GM15510 (cell line): ENCODE results near the gene E2F6.

Source experiments
- POLR2A ChIP-seq: IDR thresholded peaks from 3 replicates; pipeline ENCODE4 v1.6.1; 2011; ENCODE audit warnings: borderline replicate concordance; ENCODE audit not compliant: insufficient read length; ENCODE audit errors: extremely low read depth

E2F6 gene

GRCh38 chr2:11480406-11480805, 14.4 kb upstream of the E2F6 start:
- no peak for TF ChIP-seq POLR2A

DNA sequence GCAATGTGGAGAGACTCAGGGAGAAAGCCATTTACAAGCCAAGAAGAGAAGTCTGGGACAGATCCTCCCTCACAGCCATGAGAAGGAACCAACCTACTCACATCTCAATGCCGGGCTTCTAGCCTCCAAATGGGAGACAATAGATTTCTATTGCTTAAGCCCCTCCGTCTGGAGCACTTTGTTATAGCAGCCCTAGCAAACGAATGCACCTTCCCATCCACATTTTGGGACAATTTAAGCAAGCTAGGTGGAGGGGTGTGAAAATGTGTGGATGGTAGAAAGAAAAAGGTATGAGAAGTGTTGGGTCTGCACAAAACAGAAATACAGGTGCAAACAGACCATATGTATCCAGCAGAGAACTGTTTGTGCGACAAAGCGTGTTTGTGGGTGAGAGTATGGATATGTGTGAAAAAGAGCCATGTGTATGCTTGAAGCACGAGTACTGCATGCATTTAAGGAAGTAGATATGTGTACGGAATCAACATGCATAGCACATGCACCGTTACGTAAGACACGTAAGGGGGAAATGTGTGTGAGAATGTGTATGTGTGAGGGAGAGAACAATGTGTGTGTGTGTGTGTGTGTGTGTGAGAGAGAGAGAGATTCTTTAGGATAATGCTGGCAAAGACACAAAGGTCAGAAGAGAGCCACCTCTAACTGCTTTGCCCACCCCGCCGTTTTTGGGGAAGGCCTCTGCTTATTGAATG, 13.1 kb upstream of the E2F6 start:
- TF ChIP-seq POLR2A, result no peak

DNA sequence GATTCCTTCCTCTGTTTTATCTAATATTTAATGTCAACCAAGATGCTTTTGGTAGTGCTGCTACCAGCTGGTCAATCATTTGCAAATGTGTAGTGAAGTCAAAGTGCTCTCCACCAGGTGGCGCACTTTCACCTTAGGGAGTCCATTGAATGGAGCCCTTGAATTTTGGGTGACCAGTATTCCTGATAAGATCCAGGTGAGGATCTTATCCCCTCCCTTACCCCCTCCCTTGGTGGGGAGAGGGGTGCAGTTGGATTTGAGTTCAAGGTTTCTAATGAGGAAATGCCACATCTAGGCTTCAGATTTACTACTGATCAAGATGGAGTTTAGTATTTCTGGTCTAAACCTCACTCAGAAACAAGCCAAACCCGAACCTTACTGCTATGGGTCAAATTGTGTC, 12.0 kb upstream of the E2F6 start:
- TF ChIP-seq POLR2A, result no peak

- no peak for TF ChIP-seq POLR2A
Measured at GRCh38 chr2:11473659-11474433, 7.9 kb upstream of the E2F6 start.

GRCh38 chr2:11467749-11468148, 1.8 kb upstream of the E2F6 start:
- TF ChIP-seq POLR2A, result no peak

DNA sequence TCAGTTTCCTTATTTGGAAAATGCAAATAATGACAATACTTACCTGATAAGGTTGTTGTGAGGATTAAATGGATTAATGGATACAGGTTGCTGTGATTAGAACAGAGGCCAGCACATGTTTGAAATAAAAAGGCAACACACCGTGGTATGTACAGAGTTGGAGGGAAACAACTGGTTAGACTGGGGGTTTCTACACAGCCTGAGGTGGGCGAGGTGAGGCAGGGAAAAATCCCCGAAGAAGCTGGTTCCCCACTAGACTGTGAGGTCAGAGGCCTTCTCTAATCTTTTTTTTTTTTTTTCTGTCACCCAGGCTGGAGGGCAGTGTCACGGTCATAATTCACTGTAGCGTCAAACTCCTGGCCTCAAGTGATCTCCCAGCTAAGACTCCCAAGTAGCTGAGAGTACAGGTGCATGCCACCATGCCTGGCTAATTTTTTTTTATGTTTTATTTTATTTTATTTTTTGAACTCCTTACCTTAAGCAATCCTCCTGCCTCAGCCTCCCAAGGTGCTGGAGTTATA, 1.2 kb upstream of the E2F6 start:
- TF ChIP-seq POLR2A, result no peak

GRCh38 chr2:11466307-11467128, 557 bp upstream of the E2F6 start:
- no peak for TF ChIP-seq POLR2A

- no peak for TF ChIP-seq POLR2A
Measured at GRCh38 chr2:11465110-11465484, 864 bp downstream of the E2F6 start.

DNA sequence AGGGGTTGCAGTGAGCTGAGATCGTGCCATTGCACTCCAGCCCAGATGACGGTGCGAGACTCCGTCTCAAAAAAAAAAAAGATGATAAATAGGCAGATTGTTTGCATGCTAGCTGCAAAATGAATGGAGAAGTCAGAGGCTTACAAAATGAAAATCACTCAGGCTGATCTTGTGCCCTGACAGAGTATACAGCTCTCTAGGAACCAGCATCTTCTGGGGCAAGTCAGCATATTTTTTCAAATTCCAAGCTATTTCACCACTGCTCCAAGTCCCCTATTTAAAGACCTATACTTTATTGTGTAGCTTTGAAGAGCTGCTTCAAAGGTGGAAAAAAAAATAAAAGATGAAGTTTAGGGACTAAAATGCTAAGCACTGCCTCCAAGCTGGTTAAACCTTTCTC, 6.1 kb downstream of the E2F6 start:
- TF ChIP-seq POLR2A, result no peak

- TF ChIP-seq POLR2A, result no peak
Measured at GRCh38 chr2:11458753-11459152, 7.2 kb downstream of the E2F6 start.

DNA sequence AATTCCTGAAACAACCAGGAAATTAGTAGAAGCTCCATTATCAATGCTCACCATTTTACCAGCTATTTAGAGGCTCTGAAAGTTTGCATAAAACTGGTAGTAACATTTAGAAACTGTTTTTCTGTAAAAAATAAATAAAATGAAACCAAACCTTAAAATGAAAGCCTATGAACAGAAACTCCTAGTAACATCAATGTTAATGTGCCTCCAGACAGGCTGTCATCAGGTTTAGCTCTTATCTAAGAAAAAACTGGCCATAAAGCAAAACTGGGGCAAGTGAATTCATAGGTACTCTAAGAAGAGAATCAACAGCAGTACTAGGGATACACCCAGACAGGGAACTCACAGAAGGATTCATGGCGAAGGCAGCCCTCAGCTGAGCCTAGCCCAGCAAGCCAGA, 8.0 kb downstream of the E2F6 start:
- no peak for TF ChIP-seq POLR2A

- no peak for TF ChIP-seq POLR2A
Measured at GRCh38 chr2:11456251-11456650, 9.7 kb downstream of the E2F6 start.

DNA sequence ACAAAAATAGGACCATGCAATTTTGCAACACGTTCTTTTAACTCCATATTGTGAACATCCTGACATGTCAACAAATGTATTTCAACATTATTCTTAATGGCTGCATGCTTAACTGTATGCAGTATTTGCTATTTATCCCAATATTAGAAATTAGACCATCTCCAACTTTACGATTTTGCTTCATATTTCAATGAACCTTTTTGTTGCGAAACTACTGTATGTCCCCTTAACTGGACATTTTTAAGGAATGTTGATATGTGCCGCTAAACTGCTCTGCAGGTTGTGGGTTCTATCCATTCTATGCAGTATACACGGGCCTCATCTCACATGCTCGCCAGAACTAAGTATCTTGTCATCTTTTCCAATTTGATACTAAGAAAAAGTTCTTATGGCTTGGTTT, 11.1 kb downstream of the E2F6 start:
- no peak for TF ChIP-seq POLR2A

- no peak for TF ChIP-seq POLR2A
Measured at GRCh38 chr2:11450791-11451190, 15.2 kb downstream of the E2F6 start.

DNA sequence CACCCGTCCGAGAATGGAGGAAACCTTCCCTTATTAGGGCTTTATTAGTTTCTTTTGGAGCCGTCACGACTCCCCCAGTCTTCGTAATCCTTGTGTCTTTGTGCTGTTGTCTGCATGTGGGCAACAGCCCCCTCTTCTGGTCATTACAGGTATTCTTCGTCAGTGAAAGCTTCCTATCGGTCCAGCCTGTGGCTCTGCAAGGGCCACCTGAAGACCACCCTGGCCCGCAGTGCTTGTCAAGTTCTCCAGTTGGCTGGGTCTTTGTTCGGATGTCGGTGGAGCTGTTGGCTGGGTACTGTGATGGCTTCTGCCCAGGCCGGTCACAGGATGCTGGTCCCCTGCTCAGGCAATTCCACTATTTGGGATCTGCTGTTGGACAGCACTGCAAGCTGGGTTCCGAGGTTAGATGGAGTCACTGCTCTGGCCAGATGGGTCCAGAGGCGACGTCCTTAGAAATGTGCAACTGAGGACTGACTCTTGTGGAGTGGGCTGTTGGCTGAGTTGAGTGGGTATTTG, 19.2 kb downstream of the E2F6 start:
- TF ChIP-seq POLR2A, result no peak
